Stimulated activated naive B cell treated with anti-CD40 and anti-IgM and Interleukin-4, amounts not matched to agents 10 μg/mL and 1 μg/mL and 100 μg/mL, for 72 hours (primary cell): Measurements from ENCODE around the gene PDCD2L.
A peak's percentile ranks its signal among the peaks of the same experiment; 100 is the strongest.

ENCODE experiments used
- ATAC-seq, 2 donors: fragments of 150-1000 bp; cut with Tn5 transposase; replicated peaks; 2 replicates each; pipeline ENCODE4 v1.10.0; 2021; ENCODE audit warnings: moderate library complexity in 1 of 2
- DNase-seq: peaks from one replicate; pipeline ENCODE4 v3.0.0; 2021
- H3K27ac Mint-ChIP-seq: one replicate; pipeline ENCODE4 v1.8.0; 2022; ENCODE audit warnings: mild to moderate bottlenecking, mixed read lengths
- H3K27me3 Mint-ChIP-seq, 2 donors: one replicate each; pipeline ENCODE4 v1.8.0; 2022; ENCODE audit warnings: mixed read lengths in 2 of 2
- H3K36me3 Mint-ChIP-seq, 2 donors: one replicate each; pipeline ENCODE4 v1.8.0; 2022; ENCODE audit warnings: mixed read lengths in 2 of 2, mild to moderate bottlenecking in 1 of 2
- H3K4me1 Mint-ChIP-seq, 2 donors: one replicate each; pipeline ENCODE4 v1.8.0; 2022; ENCODE audit warnings: mixed read lengths in 2 of 2, mild to moderate bottlenecking in 1 of 2
- H3K4me3 Mint-ChIP-seq, 2 donors: one replicate each; pipeline ENCODE4 v1.8.0; 2022; ENCODE audit warnings: mild to moderate bottlenecking in 2 of 2, mixed read lengths in 2 of 2, moderate library complexity in 1 of 2
- H3K9me3 Mint-ChIP-seq, 2 donors: one replicate each; pipeline ENCODE4 v1.8.0; 2022; ENCODE audit warnings: mixed read lengths in 2 of 2, mild to moderate bottlenecking in 1 of 2

PDCD2L gene, protein sequence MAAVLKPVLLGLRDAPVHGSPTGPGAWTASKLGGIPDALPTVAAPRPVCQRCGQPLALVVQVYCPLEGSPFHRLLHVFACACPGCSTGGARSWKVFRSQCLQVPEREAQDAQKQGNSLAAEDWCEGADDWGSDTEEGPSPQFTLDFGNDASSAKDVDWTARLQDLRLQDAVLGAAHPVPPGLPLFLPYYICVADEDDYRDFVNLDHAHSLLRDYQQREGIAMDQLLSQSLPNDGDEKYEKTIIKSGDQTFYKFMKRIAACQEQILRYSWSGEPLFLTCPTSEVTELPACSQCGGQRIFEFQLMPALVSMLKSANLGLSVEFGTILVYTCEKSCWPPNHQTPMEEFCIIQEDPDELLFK

DNA sequence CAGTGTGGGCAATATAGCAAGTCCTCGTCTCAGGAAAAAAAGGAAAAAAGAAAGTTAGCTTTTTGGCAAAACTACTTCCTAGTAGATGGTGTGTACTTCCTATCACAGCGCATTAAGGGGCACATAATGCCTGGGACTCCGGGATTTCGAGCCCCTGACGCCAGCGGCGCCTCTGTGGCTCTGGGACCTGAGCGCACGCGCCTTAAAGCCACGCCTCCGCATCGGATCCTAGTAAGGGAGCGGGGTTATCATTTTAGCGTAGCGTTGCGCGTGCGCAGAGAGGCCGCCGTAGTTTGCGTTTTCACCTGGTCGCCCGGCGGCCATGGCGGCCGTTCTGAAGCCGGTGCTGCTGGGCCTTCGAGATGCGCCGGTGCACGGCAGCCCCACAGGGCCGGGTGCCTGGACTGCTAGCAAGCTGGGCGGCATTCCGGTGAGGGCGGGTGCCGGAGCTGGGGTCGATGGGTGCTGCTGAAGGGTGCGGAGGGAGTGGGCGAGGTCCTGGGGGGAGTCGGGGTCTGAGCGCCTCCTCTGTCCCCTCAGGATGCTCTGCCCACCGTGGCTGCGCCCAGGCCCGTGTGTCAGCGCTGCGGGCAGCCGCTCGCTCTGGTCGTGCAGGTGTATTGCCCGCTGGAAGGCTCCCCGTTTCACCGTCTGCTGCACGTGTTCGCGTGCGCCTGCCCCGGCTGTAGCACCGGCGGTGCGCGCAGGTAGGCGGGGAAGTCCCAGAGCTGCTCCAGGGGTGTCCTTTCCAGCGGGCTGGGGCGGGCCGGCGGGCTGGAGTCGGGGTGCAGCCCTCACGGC is at the start of gene PDCD2L:
Gene PDCD2L (plus strand): TSS at position 291 of the 801 bp plus-strand sequence. CDS start 32 bp downstream, at position 323.
- Mint-ChIP-seq H3K36me3 (peaks cover 25 to 37% of the 10 kb centered on the region in 2 donors), H3K4me3 (peak within 1 kb of the TSS; percentile 95 to 100), H3K4me1 (peaks cover 10 to 35% of the 10 kb centered on the region in 2 donors), H3K9me3 (no peaks in the 10 kb centered on the region), H3K27ac (peak within 1 kb of the TSS; percentile 97), H3K27me3 (no peaks in the 10 kb centered on the region)
- peak; percentile 87 for DNase-seq
- ATAC-seq, result peak; percentile 93 to 96

DNA sequence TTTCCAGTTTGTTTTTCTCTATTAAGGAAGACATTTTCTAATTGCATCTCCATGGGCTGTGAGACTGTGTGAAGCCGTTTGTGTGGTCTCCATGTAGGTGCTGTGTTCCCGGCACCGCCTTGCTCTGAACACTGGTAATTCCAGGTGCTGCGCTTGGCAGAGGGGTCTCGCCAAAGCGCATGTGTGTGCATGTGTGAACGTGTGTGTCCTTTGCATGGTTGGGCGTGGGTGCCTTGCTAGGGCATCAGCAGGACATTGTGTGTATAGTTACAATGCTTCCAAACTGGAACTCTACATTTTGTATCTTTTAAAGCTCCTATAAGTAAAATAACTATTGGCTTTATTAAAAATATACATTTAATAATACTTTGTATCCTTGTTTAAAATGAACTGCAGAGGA is 49.0 kb upstream of the PDCD2L start:
- H3K27me3 Mint-ChIP-seq, result no peaks in the 10 kb centered on the region
- peaks cover 12 to 17% of the 10 kb centered on the region in 2 donors for H3K36me3 Mint-ChIP-seq

DNA sequence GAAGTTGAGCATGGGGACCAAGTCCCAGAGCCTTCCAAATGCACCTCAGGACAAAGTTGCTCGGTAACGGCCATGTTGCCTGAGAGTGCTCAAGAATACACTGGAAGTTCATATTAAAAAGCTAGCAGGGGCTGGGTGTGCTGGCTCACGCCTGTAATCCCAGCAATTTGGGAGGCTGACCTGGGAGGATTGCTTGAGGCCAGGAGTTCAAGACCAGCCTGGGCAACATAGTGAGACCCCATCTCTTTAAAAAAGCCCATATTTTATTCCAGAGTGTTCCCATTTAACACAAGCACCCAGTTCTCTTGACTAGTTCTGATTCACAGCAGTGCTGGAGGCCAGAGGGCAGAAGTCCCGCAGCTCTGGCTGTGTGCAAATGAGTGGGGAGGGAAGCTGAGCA is 47.3 kb upstream of the PDCD2L start:
- no peaks in the 10 kb centered on the region for H3K9me3 Mint-ChIP-seq

More for the DNA sequence above, 49.0 kb upstream of the PDCD2L start:
- peaks cover 18 to 25% of the 10 kb centered on the region in 2 donors for H3K4me1 Mint-ChIP-seq
- no peak for DNase-seq
- no peak for ATAC-seq
- H3K27ac Mint-ChIP-seq, result no peak overlapping the region
- H3K9me3 Mint-ChIP-seq, result no peaks in the 10 kb centered on the region
- no peak overlapping the region for H3K4me3 Mint-ChIP-seq

DNA sequence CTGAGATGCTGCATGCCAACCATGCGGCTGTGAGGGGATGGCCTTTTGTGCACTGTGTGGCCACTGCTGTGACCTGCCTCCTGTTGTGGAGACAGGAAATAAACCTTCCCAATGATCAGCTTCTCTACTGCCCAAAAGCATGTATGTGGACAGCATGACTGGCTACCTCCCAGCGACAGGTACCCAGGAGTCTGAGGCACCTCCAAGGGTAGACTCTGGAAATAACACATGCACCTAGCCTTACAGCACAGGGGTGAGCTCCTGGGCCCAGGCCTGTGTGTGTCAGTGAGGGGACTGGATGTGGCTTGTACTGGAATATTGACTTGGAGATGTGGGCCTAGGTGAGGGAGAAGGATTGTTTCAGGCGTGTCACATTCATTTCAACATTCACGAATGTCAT is 46.8 kb upstream of the PDCD2L start:
- H3K4me3 Mint-ChIP-seq, result peak overlapping the region in 1 of 2 donors; percentile 17
- DNase-seq, result no peak
- H3K27ac Mint-ChIP-seq, result peak overlapping the region; percentile 77
- peaks cover 9 to 13% of the 10 kb centered on the region in 2 donors for H3K36me3 Mint-ChIP-seq
- no peaks in the 10 kb centered on the region for H3K27me3 Mint-ChIP-seq
- peaks cover 18 to 29% of the 10 kb centered on the region in 2 donors for H3K4me1 Mint-ChIP-seq
- ATAC-seq, result no peak
- H3K9me3 Mint-ChIP-seq, result no peaks in the 10 kb centered on the region

More for the DNA sequence above, 47.3 kb upstream of the PDCD2L start:
- DNase-seq (no peak), ATAC-seq (no peak)
- Mint-ChIP-seq H3K36me3 (peaks cover 9 to 13% of the 10 kb centered on the region in 2 donors), H3K4me1 (peaks cover 18 to 29% of the 10 kb centered on the region in 2 donors), H3K27ac (no peak overlapping the region), H3K4me3 (no peak overlapping the region), H3K27me3 (no peaks in the 10 kb centered on the region)

DNA sequence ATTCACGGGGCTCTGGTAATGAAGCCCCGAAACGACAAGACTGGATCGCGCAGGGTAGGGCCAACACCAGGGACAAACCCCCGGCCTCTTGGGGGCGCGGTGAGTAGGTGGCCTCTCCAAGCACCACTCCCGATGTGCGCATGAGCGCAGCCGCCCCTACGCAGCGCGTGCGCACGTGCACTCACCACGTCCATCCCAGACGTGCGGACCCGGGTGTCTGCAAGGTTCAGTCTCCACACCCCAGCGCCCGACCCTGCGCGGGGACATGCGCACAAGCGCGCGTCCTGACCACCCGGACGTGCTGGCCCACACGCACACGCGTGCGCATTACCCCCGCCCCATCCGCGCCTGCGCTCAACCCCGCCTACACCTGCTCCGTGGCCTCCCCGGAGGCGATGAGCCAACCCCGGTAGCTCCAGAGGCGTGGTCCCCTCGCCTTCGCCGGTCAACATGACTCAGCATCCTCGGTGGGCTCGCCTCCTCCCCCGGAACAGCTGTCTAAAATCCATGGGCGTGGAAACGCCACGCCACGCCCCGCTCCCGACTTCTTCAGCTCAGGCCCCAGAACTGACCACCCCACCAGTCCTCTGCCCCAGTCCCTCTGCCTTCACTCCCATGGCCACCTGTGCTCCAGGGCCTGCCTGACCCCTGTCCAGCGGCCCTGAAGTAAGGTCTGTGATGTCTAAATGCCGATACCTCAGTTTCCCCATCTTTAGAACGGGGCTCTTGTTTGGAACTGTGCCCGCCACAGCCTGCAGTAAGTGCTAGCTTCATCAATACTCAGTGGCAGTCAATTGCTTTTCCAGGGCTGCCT is 44.9 kb upstream of the PDCD2L start:
- peaks cover 18 to 32% of the 10 kb centered on the region in 2 donors for H3K4me1 Mint-ChIP-seq
- ATAC-seq, result peak; percentile 97 to 98
- peaks cover 9 to 10% of the 10 kb centered on the region in 2 donors for H3K36me3 Mint-ChIP-seq
- H3K9me3 Mint-ChIP-seq, result no peaks in the 10 kb centered on the region
- H3K4me3 Mint-ChIP-seq, result peak overlapping the region; percentile 87 to 92
- peak overlapping the region; percentile 95 for H3K27ac Mint-ChIP-seq
- no peaks in the 10 kb centered on the region for H3K27me3 Mint-ChIP-seq
- DNase-seq, result peak; percentile 99

DNA sequence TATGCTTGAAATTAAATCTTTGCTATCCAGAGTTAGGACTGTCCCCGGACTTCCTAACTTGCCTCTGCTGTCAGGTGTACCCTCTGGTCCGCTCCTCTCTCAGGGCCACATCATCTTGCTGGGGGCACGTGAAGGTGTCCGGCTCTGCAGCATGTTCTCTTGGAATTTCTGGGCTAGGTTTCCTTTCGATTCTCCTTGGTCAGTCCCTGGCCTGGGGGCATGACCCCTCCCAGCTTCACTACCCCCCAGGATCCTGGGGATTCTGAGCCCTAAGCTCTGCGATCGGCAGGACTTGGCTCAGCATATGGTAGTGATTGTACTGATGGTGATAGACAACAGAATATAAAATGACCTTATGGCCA is 44.3 kb upstream of the PDCD2L start:
- Mint-ChIP-seq H3K4me1 (peaks cover 21 to 37% of the 10 kb centered on the region in 2 donors), H3K4me3 (peak overlapping the region; percentile 87 to 92)

DNA sequence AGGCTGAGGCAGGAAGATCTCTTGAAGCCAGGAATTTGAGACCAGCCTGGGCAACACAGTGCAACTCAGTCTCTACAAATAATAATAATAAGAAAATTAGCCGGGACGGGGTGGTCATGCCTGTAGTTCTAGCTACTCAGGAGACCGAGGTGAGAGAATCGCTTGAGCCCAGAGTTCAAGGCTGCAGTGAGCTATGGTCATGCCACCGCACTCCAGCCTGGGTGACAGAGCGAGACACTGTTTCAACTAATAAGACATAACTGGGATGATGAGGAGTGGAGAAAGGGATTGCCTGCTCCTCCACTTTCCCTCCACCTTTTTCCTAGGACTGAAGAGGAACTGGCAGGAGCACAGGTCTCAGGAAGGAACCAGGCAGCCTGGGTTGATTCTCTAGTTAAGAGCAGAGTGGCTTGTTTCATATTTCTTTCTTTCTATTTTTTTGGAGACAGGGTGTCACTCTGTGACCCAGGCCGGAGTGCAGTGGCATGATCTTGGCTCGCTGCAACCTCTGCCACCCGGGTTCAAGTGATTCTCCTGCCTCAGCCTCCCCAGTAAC is 43.8 kb upstream of the PDCD2L start:
- Mint-ChIP-seq H3K27ac (peak overlapping the region; percentile 95), H3K4me1 (peaks cover 21 to 38% of the 10 kb centered on the region in 2 donors), H3K9me3 (no peaks in the 10 kb centered on the region), H3K27me3 (no peaks in the 10 kb centered on the region), H3K36me3 (peaks cover 3 to 4% of the 10 kb centered on the region in 2 donors), H3K4me3 (peak overlapping the region; percentile 87 to 92)
- ATAC-seq, result no peak
- DNase-seq, result no peak

More for the DNA sequence above, 44.3 kb upstream of the PDCD2L start:
- H3K9me3 Mint-ChIP-seq, result no peaks in the 10 kb centered on the region
- peak overlapping the region; percentile 95 for H3K27ac Mint-ChIP-seq
- DNase-seq (no peak), ATAC-seq (no peak)
- H3K36me3 Mint-ChIP-seq, result peaks cover 6% of the 10 kb centered on the region in 2 donors
- no peaks in the 10 kb centered on the region for H3K27me3 Mint-ChIP-seq

DNA sequence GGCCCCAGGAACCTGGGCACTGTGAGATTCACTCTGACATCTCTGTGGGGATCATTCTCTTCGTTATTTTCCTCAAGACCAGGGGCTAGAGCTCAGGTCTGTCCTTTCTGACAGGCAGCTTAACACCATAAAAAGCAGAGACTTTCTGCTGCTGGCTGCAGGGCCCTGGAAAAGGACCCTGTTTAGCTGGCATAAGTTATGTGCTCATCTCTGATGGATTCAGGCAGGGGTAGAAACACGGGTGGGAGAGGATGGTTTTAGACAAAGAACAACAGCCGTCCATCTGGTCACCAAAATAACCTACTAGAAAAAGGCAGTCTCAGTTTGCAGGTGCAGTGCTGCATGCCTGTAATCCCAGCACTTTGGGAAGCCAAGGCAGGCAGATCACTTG is 41.5 kb upstream of the PDCD2L start:
- ATAC-seq, result no peak
- Mint-ChIP-seq H3K4me3 (no peak overlapping the region), H3K27ac (no peak overlapping the region), H3K36me3 (peaks cover 18 to 26% of the 10 kb centered on the region in 2 donors), H3K4me1 (peaks cover 28 to 61% of the 10 kb centered on the region in 2 donors), H3K9me3 (no peaks in the 10 kb centered on the region), H3K27me3 (no peaks in the 10 kb centered on the region)
- DNase-seq, result no peak

DNA sequence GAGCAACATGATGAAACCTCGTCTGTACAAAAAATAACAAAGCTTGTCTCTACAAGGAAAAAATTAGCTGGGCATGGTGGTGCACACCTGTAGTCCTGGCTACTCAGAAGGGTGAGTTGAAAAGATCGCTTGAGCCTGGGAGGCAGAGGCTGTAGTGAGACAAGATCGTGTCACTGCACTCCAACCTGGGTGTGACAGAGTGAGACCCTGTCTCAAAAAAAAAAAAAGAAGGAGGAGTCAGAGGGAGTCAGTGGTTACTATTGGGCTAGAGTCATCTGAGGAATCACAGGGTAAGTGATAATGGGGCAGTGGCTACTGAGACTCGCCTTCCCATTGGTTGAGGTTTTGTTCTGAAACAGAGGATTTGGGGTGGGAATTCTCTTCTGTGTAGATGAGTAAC is 41.1 kb upstream of the PDCD2L start:
- DNase-seq (no peak), ATAC-seq (no peak)
- Mint-ChIP-seq H3K27ac (no peak overlapping the region), H3K4me1 (peaks cover 26 to 60% of the 10 kb centered on the region in 2 donors), H3K9me3 (no peaks in the 10 kb centered on the region), H3K36me3 (peaks cover 20 to 30% of the 10 kb centered on the region in 2 donors), H3K4me3 (no peak overlapping the region), H3K27me3 (no peaks in the 10 kb centered on the region)

DNA sequence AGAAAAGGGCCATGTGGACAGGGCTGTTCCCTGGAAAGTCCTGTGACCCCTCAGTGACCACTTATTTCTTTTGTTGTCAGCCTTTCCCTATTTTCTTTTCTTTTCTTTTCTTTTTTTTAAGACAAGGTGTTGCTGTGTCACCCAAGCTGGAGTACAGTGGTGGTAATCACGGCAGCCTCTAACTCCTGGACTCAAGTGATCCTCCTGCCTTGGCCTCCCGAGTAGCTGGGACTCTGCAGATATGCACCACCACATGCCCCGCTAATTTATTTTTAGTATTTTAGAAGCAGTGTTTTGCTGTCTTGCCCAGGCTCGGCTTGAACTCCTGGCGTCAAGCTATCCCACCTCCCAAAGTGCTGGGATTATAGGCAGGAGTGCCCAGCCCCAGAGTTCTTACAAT is 40.3 kb upstream of the PDCD2L start:
- Mint-ChIP-seq H3K9me3 (no peaks in the 10 kb centered on the region), H3K36me3 (peaks cover 21 to 32% of the 10 kb centered on the region in 2 donors), H3K27ac (no peak overlapping the region), H3K4me1 (peaks cover 20 to 55% of the 10 kb centered on the region in 2 donors), H3K4me3 (peak overlapping the region in 1 of 2 donors; percentile 98), H3K27me3 (no peaks in the 10 kb centered on the region)
- no peak for DNase-seq
- ATAC-seq, result no peak

DNA sequence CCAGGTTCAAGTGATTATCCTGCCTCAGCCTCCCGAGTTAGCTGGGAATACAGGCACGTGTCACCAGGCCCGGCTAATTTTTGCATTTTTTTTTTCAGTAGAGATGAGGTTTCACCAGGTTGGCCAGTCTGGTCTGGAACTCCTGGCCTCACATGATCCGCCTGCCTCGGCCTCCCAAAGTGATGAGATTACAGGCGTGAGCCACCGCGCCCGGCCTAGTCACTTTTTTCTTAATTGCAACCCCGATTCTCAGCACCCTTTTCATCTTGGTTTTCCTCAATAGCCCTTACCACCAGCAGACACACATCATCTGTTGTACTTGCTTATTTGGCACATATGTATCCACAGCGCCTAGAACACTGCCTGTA is 39.8 kb upstream of the PDCD2L start:
- Mint-ChIP-seq H3K27me3 (no peaks in the 10 kb centered on the region), H3K27ac (peak overlapping the region; percentile 90), H3K36me3 (peaks cover 23 to 35% of the 10 kb centered on the region in 2 donors), H3K9me3 (no peaks in the 10 kb centered on the region), H3K4me3 (peak overlapping the region; percentile 89 to 98), H3K4me1 (peaks cover 19 to 50% of the 10 kb centered on the region in 2 donors)
- DNase-seq, result no peak
- ATAC-seq, result no peak

DNA sequence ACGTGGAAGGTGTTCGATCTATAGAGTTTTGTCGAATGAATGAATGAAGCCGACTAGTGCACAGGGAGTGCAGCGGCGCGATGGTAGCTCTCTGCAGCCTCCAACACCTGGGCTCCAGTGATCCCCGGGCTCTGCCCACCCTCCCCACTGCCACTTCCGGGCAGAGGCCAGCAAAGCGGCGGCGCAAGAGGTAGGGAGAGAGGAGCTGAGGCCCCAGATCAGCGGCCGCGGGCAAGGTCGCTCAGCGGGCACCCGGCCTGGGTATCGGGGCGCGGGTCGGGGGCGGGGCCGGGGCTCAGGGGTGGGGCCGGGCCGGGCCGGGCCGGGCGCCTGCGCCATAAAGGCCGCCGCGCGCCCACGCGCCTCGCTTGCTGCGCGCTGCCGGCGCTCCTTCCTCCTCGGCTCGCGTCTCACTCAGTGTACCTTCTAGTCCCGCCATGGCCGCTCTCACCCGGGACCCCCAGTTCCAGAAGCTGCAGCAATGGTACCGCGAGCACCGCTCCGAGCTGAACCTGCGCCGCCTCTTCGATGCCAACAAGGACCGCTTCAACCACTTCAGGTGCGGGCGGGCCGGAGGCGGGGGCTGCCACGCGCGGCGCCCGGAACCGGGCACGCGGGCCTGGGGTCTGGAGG is 39.3 kb upstream of the PDCD2L start, which contains the start of gene GPI:
Gene GPI (plus strand): TSS at position 367 of the 633 bp plus-strand sequence. CDS start 71 bp downstream, at position 438.
- Mint-ChIP-seq H3K27me3 (no peaks in the 10 kb centered on the region), H3K9me3 (no peaks in the 10 kb centered on the region), H3K4me3 (peak within 1 kb of the TSS; percentile 91 to 98), H3K27ac (peak within 1 kb of the TSS; percentile 90), H3K36me3 (peaks cover 27 to 40% of the 10 kb centered on the region in 2 donors), H3K4me1 (peaks cover 19 to 46% of the 10 kb centered on the region in 2 donors)
- DNase-seq, result peak; percentile 63
- ATAC-seq, result peak; percentile 91 to 94
